SJCRH30 (cell line): ENCODE data around the gene BTBD9. TPM values are rescaled to one million over a fixed set of nuclear protein-coding genes. Genes with fewer than 3 reads are reported as not detected.

Experiments used
- DNase-seq, 2 experiments: peaks; one replicate each; pipeline ENCODE4 v3.0.0-alpha.2; 2015 to 2020
- H3K27ac ChIP-seq: fragments of 250-450 bp; sonication (Bioruptor Pico); 2 replicates; pipeline ENCODE4 v1.5.1; 2020; ENCODE audit warnings: mild to moderate bottlenecking, moderate library complexity
- H3K27me3 ChIP-seq: fragments of 250-450 bp; sonication (Bioruptor Pico); 2 replicates; pipeline ENCODE4 v1.5.1; 2020; ENCODE audit warnings: mild to moderate bottlenecking, moderate library complexity
- H3K36me3 ChIP-seq: fragments of 250-450 bp; sonication (Bioruptor Pico); 2 replicates; pipeline ENCODE4 v1.5.1; 2020; ENCODE audit warnings: mild to moderate bottlenecking, moderate library complexity
- H3K4me1 ChIP-seq: fragments of 250-450 bp; sonication (Bioruptor Pico); 2 replicates; pipeline ENCODE4 v1.5.1; 2020; ENCODE audit warnings: mild to moderate bottlenecking, moderate library complexity
- H3K4me3 ChIP-seq: fragments of 250-450 bp; sonication (Bioruptor Pico); 2 replicates; pipeline ENCODE4 v1.5.1; 2020; ENCODE audit warnings: mild to moderate bottlenecking, moderate library complexity
- H3K9me3 ChIP-seq: fragments of 250-450 bp; sonication (Bioruptor Pico); replicated peaks from 2 replicates; pipeline ENCODE4 v1.5.1; 2020; ENCODE audit warnings: mild to moderate bottlenecking, moderate library complexity
- total RNA-seq: library from RNA; depleted of rRNA; stranded (reverse); fragments of >200 nt; shearing (Covaris generic); gene quantifications from 2 replicates; pipeline ENCODE4 v1.2.3, GENCODE V29; 2014

BTBD9 gene
- total RNA-seq, 1 experiment from 2014 or later = 6.2 TPM

DNA sequence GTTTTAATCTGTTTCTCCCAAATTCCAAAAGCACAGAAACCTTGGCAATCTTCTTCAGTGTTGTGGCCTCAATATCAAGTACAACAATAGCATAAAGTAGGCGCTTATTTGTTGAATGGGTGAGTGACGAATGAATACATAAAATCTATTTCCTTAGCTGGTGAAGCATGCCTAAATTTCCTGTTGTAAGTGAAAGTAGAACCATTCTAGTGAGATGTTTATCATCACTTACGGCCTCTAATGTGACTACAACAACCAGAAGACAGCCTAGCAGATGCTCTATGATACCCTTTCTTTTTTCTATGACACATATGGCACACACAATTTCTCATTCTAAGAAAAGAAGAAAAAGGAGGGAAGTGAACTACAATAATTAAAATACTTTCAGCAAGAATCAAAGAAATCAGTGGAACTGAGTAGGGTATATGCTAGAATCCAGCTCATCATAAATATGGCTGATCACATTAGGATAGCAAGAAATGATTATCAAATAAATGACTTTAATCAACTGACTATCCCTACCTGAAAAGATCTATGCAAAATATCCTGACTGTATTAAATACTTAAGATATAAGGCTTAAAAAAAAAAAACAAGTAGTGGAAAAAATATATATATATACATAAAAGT is 67.4 kb downstream of the BTBD9 start:
- no peak overlapping the region for H3K27ac ChIP-seq

GRCh38 chr6:38571721-38572120 is 68.0 kb downstream of the BTBD9 start:
- peaks cover 3% of the 10 kb centered on the region; the same call in 1 of the 2 replicates for H3K4me1 ChIP-seq
- no peak for DNase-seq
- H3K4me3 ChIP-seq = no peak overlapping the region
- no peaks in the 10 kb centered on the region for H3K27me3 ChIP-seq
- no peaks in the 10 kb centered on the region for H3K9me3 ChIP-seq
- no peak overlapping the region for H3K27ac ChIP-seq
- no peaks in the 10 kb centered on the region for H3K36me3 ChIP-seq

More for the DNA sequence above, 67.4 kb downstream of the BTBD9 start:
- H3K4me1 ChIP-seq = peaks cover 1% of the 10 kb centered on the region; the same call in 1 of the 2 replicates
- no peak for DNase-seq
- no peaks in the 10 kb centered on the region for H3K9me3 ChIP-seq
- no peaks in the 10 kb centered on the region for H3K36me3 ChIP-seq
- no peak overlapping the region for H3K4me3 ChIP-seq
- no peaks in the 10 kb centered on the region for H3K27me3 ChIP-seq

DNA sequence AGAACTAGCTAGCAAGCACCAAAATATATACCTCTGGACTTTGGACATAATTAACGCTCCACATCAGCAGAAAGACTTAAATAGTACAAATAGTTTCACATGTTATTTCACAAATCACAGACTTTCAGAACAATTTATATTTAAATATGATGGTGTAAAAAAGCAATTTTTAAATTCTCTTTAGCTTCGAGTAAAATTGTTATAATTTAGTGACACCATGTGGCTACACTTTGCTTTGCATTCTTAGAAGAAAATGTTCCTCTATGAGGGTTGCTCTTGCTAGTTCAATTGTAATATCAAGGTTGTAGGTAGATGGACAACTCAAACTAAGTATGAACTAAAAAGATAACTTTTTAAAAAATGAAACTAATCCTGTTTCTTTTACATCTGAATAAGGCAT is 69.0 kb downstream of the BTBD9 start:
- DNase-seq = peak in 1 of 2 experiments; percentile 34
- H3K27me3 ChIP-seq = no peaks in the 10 kb centered on the region

DNA sequence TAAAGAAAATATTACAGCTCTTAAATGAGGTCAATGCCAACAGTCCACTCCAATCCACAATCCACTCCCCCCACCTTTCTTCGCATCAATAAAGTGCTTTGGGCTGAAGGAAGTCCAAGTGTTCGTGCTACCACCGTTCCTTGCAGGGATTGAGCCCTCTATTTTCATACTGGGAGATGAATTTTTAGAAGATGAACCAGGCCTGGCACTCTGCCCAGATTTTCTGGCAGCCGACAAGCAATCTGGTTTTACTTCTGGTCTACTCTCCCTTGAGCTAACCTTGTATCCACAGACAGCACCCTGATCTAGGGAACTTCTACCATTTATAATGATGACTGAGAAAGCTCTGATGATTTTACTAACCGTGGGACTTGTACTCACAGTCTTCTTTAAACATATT is 72.3 kb downstream of the BTBD9 start:
- no peaks in the 10 kb centered on the region for H3K36me3 ChIP-seq
- peak; percentile 68 to 78 for DNase-seq
- no peak overlapping the region for H3K4me3 ChIP-seq
- H3K4me1 ChIP-seq = peaks cover 3% of the 10 kb centered on the region; the same call in 1 of the 2 replicates
- no peaks in the 10 kb centered on the region for H3K9me3 ChIP-seq
- no peaks in the 10 kb centered on the region for H3K27me3 ChIP-seq
- no peak overlapping the region for H3K27ac ChIP-seq

More for the DNA sequence above, 69.0 kb downstream of the BTBD9 start:
- no peak overlapping the region for H3K4me3 ChIP-seq
- no peak overlapping the region for H3K27ac ChIP-seq
- H3K4me1 ChIP-seq = peaks cover 3% of the 10 kb centered on the region; the same call in 1 of the 2 replicates
- H3K9me3 ChIP-seq = no peaks in the 10 kb centered on the region
- no peaks in the 10 kb centered on the region for H3K36me3 ChIP-seq

- H3K4me3 ChIP-seq = no peak overlapping the region
- no peaks in the 10 kb centered on the region for H3K27me3 ChIP-seq
- peaks cover 3% of the 10 kb centered on the region; the same call in 1 of the 2 replicates for H3K4me1 ChIP-seq
- H3K27ac ChIP-seq = no peak overlapping the region
- H3K9me3 ChIP-seq = no peaks in the 10 kb centered on the region
- no peaks in the 10 kb centered on the region for H3K36me3 ChIP-seq
- DNase-seq = no peak
Observed at GRCh38 chr6:38566295-38567030, 73.3 kb downstream of the BTBD9 start.

DNA sequence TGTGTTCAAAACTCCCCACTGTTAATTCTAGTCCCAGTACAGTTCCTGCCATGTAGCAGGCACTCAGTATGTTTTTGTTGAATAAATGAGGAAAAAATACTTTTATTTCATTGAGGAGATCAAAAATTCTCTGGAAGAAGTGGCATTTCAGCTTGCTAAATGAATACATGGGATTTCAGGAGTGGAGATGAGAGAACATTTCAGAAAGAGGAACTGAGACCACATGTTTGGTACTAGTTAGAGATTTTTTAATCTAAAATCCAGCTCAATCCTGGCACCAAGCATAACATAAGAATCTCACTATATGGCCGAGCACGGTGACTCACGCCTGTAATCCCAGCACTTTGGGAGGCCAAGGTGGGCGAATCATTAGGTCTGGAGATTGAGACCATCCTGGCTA is 75.4 kb downstream of the BTBD9 start:
- H3K36me3 ChIP-seq = no peaks in the 10 kb centered on the region
- H3K4me3 ChIP-seq = no peak overlapping the region
- no peak for DNase-seq
- no peak overlapping the region for H3K27ac ChIP-seq
- H3K4me1 ChIP-seq = peaks cover 3% of the 10 kb centered on the region; the same call in 1 of the 2 replicates
- H3K9me3 ChIP-seq = no peaks in the 10 kb centered on the region
- no peaks in the 10 kb centered on the region for H3K27me3 ChIP-seq

- no peak overlapping the region for H3K27ac ChIP-seq
- no peaks in the 10 kb centered on the region for H3K9me3 ChIP-seq
Observed at GRCh38 chr6:38555606-38556005, 84.1 kb downstream of the BTBD9 start.

DNA sequence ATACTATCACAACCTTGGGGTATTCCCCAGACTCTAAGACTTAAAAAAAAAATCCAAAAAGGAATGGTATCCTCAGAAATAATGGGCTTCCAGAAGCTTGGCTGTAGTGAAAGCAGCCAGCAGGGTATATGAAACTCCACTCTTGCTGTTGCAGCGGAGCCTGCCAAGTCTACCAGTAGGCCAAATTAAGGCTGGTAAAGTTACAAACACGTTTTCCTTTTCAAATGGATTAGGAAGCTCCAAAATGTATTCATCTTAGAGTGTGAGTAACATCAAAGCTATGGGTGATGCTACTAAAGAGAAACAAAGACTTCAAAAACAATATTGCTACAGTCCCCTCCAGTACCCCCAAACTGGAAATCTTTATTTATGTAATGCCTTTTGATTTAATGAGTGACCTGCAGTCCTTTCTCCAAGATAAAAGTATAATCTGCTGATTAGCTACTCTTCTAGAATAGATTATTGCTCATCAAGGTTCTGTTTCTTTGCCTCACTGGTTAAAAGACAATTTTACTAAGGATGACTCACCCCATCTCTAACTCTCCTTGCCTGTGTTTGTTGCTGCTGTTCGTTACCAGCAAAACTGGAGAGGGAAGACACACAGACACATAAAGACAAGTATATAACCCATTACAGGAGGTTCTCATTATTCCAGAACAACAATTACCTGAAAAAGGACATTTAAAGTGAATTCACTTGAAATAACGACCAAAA is 84.9 kb downstream of the BTBD9 start:
- H3K27me3 ChIP-seq = no peaks in the 10 kb centered on the region
- no peak overlapping the region for H3K4me3 ChIP-seq
- no peaks in the 10 kb centered on the region for H3K4me1 ChIP-seq
- no peaks in the 10 kb centered on the region for H3K36me3 ChIP-seq
- no peak for DNase-seq
- H3K27ac ChIP-seq = no peak overlapping the region
- H3K9me3 ChIP-seq = no peaks in the 10 kb centered on the region

More at GRCh38 chr6:38555606-38556005, 84.1 kb downstream of the BTBD9 start:
- Histone ChIP-seq H3K27me3 (no peaks in the 10 kb centered on the region), H3K36me3 (no peaks in the 10 kb centered on the region), H3K4me3 (no peak overlapping the region), H3K4me1 (no peaks in the 10 kb centered on the region)
- DNase-seq = no peak

- Histone ChIP-seq H3K27me3 (no peaks in the 10 kb centered on the region), H3K9me3 (no peaks in the 10 kb centered on the region), H3K4me1 (no peaks in the 10 kb centered on the region), H3K36me3 (no peaks in the 10 kb centered on the region), H3K4me3 (no peak overlapping the region), H3K27ac (no peak overlapping the region)
- DNase-seq = no peak
Observed at GRCh38 chr6:38554014-38554413, 85.7 kb downstream of the BTBD9 start.

- Histone ChIP-seq H3K9me3 (no peaks in the 10 kb centered on the region), H3K27ac (no peak overlapping the region)
- DNase-seq = no peak
Observed at GRCh38 chr6:38552121-38552520, 87.6 kb downstream of the BTBD9 start.

GRCh38 chr6:38549795-38550194 is 89.9 kb downstream of the BTBD9 start:
- no peaks in the 10 kb centered on the region for H3K9me3 ChIP-seq
- H3K27me3 ChIP-seq = no peaks in the 10 kb centered on the region
- H3K4me3 ChIP-seq = no peak overlapping the region
- no peak overlapping the region for H3K27ac ChIP-seq
- H3K36me3 ChIP-seq = 0 out of 2 replicates have a peak, but pooled peaks cover 2% of the 10 kb centered on the region
- no peaks in the 10 kb centered on the region for H3K4me1 ChIP-seq
- DNase-seq = no peak

More at GRCh38 chr6:38552121-38552520, 87.6 kb downstream of the BTBD9 start:
- Histone ChIP-seq H3K27me3 (no peaks in the 10 kb centered on the region), H3K36me3 (no peaks in the 10 kb centered on the region), H3K4me3 (no peak overlapping the region), H3K4me1 (no peaks in the 10 kb centered on the region)

GRCh38 chr6:38549180-38549579 is 90.5 kb downstream of the BTBD9 start:
- Histone ChIP-seq H3K27ac (no peak overlapping the region), H3K36me3 (0 out of 2 replicates have a peak, but pooled peaks cover 2% of the 10 kb centered on the region), H3K4me3 (no peak overlapping the region), H3K4me1 (no peaks in the 10 kb centered on the region), H3K27me3 (no peaks in the 10 kb centered on the region), H3K9me3 (no peaks in the 10 kb centered on the region)
- no peak for DNase-seq

GRCh38 chr6:38543022-38543421 is 96.7 kb downstream of the BTBD9 start:
- H3K27ac ChIP-seq = no peak overlapping the region
- no peaks in the 10 kb centered on the region; the same call in 1 of the 2 replicates for H3K9me3 ChIP-seq
- H3K4me1 ChIP-seq = no peaks in the 10 kb centered on the region
- no peak overlapping the region for H3K4me3 ChIP-seq
- 0 out of 2 replicates have a peak, but pooled peaks cover 2% of the 10 kb centered on the region for H3K36me3 ChIP-seq
- H3K27me3 ChIP-seq = no peaks in the 10 kb centered on the region
- no peak for DNase-seq

GRCh38 chr6:38542031-38542430 is 97.7 kb downstream of the BTBD9 start:
- Histone ChIP-seq H3K36me3 (0 out of 2 replicates have a peak, but pooled peaks cover 2% of the 10 kb centered on the region), H3K9me3 (no peaks in the 10 kb centered on the region; the same call in 1 of the 2 replicates), H3K4me3 (no peak overlapping the region), H3K4me1 (no peaks in the 10 kb centered on the region), H3K27ac (no peak overlapping the region), H3K27me3 (no peaks in the 10 kb centered on the region)
- DNase-seq = no peak

DNA sequence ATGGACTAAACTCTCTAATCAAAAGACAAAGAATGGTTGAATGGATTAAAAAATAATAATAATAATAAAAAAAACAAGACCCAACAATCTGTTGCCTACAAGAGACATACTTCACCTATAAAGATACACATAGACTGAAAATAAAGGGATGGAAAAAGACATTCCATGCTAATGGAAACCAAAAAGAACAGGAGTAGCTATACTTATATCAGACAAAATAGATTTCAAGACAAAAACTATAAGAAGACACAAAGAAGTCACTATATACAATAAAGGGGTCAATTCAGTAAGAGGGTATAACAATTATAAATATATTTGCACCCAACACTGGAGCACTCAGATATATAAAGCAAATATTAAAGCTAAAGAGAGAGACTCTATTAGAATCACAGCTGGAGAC is 106.7 kb downstream of the BTBD9 start:
- H3K9me3 ChIP-seq = no peaks in the 10 kb centered on the region
- no peak overlapping the region for H3K27ac ChIP-seq
- H3K4me3 ChIP-seq = no peak overlapping the region
- no peaks in the 10 kb centered on the region for H3K27me3 ChIP-seq
- H3K36me3 ChIP-seq = no peaks in the 10 kb centered on the region
- DNase-seq = no peak
- no peaks in the 10 kb centered on the region for H3K4me1 ChIP-seq
